Hematopoietic multipotent progenitor cell treated with erythropoietin and hydrocortisone succinate and interleukin-3 and kit ligand, for 8 days (in vitro differentiated cells): ENCODE data around the gene CLIC6.
A peak's percentile ranks its signal among the peaks of the same experiment; 100 is the strongest.
"Not testable (repeated sequence)": the region's sequence is repeated elsewhere in the genome, so short reads cannot be mapped to it uniquely, and the experiment has no call there.

Experiments used
- DNase-seq: peaks from one replicate; pipeline ENCODE4 v3.0.0-alpha.2; 2015

Gene CLIC6

GRCh38 chr21:34693192-34693810, 24.5 kb downstream of the CLIC6 start:
- DNase-seq, result peak; percentile 64

GRCh38 chr21:34695434-34695833, 26.6 kb downstream of the CLIC6 start:
- no peak for DNase-seq

- DNase-seq, result no peak
Observed at GRCh38 chr21:34696121-34696520, 27.3 kb downstream of the CLIC6 start.

GRCh38 chr21:34697826-34698225, 29.0 kb downstream of the CLIC6 start:
- no peak for DNase-seq

GRCh38 chr21:34698270-34699015, 29.6 kb downstream of the CLIC6 start:
- no peak for DNase-seq

GRCh38 chr21:34700605-34701004, 31.8 kb downstream of the CLIC6 start:
- no peak for DNase-seq

- no peak for DNase-seq
Observed at GRCh38 chr21:34701726-34702125, 32.9 kb downstream of the CLIC6 start.

- DNase-seq, result no peak
Observed at GRCh38 chr21:34702341-34703170, 33.8 kb downstream of the CLIC6 start.

- no peak for DNase-seq
Observed at GRCh38 chr21:34703571-34703970, 34.8 kb downstream of the CLIC6 start.

- no peak for DNase-seq
Observed at GRCh38 chr21:34704119-34704518, 35.3 kb downstream of the CLIC6 start.

GRCh38 chr21:34705011-34705410, 36.2 kb downstream of the CLIC6 start:
- no peak for DNase-seq

GRCh38 chr21:34706337-34706736, 37.5 kb downstream of the CLIC6 start:
- DNase-seq, result peak; percentile 83

- no peak for DNase-seq
Observed at GRCh38 chr21:34707876-34708325, 39.1 kb downstream of the CLIC6 start.

- DNase-seq, result no peak
Observed at GRCh38 chr21:34713621-34714020, 44.8 kb downstream of the CLIC6 start.

GRCh38 chr21:34715518-34715917, 46.7 kb downstream of the CLIC6 start:
- no peak for DNase-seq

GRCh38 chr21:34715985-34716596, 47.3 kb downstream of the CLIC6 start:
- no peak for DNase-seq

GRCh38 chr21:34718529-34718928, 49.7 kb downstream of the CLIC6 start:
- not testable (repeated sequence) for DNase-seq

- peak; percentile 12 for DNase-seq
Observed at GRCh38 chr21:34722684-34723300, 54.0 kb downstream of the CLIC6 start.

GRCh38 chr21:34724131-34724856, 55.5 kb downstream of the CLIC6 start:
- DNase-seq, result no peak

GRCh38 chr21:34724857-34725195, 56.0 kb downstream of the CLIC6 start:
- no peak for DNase-seq

GRCh38 chr21:34726627-34727337, 58.0 kb downstream of the CLIC6 start:
- no peak for DNase-seq
